ENCODE measurements around the gene MYBPC1.

The MYBPC1 gene

DNA sequence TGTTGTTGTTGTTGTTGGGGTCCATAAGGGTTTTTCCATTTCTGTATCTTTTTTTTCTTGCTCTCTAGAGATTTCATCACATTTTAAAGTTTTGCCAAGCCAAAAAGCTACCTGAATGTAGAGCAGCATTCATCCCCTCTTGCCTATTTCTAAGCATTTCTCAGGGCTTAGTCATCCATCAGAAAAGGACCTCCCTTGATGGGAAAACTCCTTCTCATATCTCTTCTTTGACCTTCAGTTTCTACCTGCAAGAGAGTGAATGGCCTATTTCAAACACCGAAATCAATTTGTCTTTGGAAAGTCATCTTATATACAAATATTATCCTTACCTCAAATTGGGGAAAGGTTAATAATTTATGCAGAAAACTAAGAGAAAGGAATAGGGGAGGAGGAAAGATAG, 4.5 kb downstream of the MYBPC1 start:
- DNase-seq (ENCODE audit: low read depth in 3 of 3) = no peak

DNA sequence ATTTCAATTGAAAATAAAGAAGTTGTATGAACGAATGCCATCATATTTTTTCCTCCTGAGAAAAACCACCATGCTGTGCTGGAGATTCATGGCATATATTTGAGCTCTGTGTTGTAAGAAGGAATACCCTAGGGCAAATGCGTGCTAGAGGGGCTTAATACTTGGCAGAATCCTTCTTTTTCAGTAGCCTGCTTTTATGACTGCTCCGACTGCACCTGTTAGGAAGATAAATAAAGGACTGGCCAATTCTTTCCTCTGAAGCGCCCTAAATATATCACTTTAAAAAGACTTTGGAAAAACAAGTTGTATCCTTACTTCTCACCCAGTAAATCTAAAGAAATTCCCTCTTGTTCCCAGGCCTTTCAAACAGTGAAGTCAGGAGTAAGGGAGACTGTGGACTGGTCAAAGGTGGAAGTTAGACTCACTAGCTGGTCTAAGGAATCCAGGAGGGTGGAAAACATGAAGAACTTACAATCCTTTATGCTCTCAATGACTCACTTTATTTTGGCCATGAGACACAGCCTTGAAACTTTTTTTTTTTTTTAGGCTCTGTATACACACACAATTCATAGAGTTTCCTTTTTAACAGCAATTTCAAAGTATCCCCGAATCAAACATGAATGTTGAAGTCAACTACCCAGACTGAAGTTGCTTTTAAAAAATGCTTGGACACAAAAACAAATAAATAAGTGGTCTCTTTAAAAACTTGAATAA, 5.2 kb downstream of the MYBPC1 start:
- no peak for DNase-seq (ENCODE audit: low read depth in 3 of 3)

DNA sequence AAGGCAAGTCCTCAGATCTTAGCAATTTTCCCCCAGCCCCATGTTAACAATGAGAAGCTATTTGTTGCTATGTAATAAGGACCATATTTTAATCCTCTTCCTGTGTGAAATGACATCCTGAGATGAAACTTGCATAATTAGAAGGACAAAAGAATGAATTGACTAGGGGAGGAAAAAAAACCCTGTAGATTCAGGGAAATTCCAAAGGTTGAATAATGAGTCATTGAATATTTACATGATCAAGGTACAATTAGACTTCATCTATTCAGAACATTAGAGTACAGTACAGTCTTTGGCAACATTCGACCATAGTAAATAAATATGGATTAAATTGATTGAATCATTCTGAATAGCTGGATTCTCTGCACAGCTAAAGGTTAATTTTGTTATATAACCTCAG, 9.4 kb downstream of the MYBPC1 start:
- no peak for DNase-seq (ENCODE audit: low read depth in 3 of 3)

DNA sequence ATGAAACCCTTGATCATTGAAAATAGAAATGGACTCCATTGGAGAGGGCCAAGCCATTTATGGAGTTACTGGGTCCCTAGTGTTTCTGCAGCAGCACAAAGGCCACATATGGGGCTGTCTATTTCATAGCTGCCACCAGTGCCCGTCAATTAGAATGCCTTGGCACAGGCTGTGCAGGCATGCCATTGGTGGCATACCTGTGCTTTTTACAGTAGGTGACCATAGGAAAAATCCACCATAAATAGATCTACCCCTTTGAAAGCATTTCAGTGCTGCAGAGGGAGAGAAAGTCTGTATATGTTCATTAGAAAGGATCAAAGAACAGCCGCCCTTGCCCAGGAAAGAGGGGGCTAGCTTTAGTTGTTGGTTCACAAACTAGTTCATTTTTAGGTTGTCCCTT, 13.1 kb downstream of the MYBPC1 start:
- no peak for DNase-seq (ENCODE audit: low read depth in 3 of 3)

DNA sequence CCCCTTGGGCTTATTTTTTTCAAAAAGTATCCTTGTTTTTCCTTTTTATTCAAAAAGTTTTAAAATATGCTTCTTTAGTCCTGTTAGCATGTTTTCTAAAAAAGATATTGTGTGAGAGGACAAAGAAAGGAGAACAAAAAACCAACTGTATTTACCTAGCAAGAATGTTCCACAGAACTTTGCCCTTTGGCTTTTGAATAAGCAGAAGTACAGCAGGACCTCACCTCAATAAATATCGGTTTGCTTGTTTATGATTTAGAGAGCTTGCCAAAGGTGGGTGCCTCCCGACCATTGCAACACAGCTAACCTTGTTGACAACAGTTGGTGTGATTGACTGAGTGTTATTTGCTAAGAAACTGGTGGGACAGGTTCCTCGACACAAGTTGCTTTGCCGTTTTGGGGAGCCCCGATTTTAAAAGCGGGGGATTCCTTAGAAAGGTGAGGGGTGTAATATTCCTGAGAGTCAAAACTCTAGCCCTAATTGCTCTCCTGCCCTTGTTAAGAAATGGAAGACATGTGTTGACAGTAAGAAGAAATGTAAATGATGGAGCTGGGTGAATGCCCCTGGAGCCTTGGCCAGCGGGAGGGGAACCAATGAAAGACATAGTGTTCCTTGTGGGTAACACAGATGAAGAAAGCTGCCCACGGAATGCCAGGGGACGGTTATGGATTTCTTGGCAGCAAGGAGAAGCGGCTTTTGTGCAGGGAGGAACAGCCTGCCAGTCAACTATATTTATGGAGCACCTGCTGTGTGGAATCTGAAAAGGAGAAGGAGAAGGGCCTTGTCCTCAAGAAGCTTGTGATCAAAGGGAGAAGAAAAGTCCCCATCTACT, 13.7 kb downstream of the MYBPC1 start:
- DNase-seq (ENCODE audit: low read depth in 3 of 3) = no peak

DNA sequence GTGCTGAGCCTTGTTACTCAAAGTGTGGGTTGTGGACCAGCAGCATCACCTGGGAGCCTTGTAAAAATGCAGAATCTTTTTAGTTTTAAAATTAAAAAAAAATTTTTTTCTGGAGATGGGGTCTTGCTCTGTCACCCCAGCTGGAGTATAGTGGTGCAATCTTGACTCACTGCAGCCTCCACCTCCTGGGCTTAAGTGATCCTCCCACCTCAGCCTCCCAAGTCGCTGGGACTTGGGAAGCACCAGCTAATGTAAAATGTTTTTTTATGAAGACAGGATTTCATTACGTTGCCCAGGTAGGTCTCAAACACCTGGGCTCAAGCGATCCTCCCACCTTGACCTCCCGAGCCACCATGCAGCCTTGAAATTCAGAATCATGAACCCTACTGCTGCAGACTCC, 14.4 kb downstream of the MYBPC1 start:
- no peak for DNase-seq (ENCODE audit: low read depth in 3 of 3)

DNA sequence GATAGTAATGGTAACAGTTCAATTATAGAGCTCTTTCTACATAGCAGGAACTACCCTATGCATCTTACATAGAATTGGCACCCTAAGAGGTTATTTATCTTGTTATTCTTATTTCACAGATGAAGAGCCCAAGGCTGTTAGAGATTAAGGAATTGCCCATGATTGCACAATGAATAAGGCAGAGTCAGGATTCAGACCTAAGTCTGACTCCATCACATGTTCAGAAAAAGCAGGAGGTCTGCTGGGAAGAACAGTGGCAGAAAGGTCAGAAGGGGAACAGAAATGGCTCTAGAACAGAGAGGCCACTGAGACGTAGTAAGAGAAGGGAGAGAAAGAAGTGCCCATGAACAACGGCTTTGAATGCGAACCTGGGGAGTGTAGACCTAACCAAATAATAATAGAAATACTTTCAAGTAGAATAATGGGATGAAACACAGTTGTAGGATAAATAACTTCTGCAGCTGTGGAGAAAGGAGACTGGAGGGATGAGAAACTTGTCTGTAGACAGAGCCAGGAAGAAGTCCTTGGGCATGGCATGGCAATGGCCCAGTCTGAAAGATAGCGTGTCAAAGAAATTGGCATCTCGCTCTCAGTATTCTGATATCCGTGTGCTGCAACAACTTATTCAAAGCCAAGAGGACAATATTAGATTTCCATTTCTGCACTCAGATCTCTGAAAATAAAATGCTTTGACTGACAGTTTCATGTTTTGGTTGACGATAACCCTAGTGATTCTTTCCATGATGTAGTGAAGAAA, 17.6 kb downstream of the MYBPC1 start:
- DNase-seq (ENCODE audit: low read depth in 3 of 3) = no peak

DNA sequence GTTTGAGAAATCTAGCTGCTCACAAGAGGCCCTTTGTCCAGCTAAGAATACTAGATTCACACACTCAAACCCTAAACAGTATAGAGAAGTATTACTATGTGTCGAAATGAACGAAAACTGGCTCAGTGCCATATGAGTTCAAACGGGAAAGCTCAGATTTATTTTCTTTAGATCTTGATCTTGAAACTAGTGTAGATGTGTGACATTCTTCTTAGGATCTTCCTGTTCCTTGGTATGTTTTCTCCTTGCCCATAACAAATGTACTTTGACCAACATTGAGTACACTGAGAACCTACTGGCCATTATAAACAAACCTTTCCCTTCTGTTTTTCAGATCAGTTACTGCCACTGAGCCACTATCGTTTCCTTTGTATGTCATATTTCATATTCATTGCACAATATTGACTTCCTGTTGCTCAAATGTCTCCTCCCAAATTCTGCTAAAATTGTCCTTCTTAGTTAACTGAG, 21.3 kb downstream of the MYBPC1 start:
- DNase-seq (ENCODE audit: low read depth in 3 of 3) = no peak

DNA sequence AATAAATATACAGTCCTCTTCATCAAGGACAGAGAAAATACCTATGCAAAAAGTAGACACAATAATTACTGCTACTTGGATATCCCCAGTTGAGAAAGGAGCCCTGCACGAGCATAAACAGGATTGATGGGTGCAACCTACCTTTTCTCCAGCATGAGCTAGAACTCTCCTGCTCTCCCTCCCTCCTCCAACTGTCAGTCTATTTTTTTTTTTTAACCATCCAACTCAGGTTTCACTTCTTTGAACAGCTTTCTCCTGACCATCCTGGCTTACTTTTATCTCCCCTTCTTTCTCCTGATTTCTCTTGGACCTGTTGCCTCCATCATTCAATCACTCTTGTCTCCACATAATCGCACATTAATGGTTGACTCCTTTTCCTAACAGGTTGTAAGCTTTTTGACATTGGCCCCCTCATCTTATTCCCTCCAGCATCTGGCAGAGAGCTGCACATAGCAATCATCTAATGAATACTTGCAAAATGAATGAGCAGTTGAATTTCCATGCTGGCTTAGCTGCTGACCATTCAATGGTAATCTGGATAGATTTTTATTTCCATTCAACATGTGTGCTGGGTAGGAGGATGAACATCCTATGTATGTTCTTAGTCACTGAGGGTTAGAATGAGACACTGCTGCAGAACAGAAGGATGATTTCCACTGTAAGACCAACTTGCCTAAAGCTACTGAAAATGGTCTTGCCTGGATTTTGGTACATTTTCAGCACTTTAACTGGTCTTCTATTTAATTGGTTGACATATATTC, 24.4 kb downstream of the MYBPC1 start:
- no peak for DNase-seq (ENCODE audit: low read depth in 3 of 3)

DNA sequence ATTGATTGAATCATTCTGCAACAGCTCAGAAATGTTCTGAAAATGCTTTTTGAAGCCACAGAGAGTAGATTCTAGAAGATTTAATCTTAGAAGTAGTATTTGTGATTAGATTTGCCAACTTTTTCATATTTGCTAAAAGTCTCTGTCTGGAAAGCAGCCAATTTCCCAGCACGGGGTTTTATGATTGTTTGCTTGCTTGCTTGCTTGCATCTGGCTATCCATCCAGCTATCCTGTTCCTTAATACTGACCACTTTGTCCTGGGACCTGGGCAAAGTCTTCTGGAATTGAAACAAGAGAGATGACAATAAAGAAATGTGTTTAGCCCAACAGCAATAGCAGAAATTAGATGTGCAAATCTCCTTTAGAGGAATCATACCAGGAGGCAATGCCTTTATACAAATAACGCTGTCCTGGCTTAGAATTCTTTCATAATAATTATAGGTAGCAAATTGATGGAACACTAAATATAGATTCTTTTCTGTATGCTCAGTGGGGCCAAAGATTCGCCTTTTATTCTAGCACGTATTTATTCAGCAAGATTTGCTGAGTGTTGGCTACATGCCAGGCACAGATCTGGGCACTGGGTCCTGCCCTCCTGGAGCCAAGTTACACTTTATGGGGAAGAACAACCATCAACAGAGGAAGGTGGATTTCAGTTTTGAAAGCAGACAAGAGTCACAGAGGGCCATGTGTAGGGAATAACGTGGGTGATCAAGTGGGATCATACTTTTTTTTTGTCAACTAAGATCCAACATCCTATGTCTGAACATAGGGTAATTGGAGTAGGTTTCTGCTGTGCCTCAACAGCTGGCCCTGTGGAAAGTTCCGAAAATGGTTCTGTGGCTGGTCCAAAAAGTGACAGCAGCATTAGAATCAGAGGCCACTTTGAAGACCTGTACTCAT, 25.3 kb downstream of the MYBPC1 start:
- DNase-seq (ENCODE audit: low read depth in 3 of 3) = no peak

DNA sequence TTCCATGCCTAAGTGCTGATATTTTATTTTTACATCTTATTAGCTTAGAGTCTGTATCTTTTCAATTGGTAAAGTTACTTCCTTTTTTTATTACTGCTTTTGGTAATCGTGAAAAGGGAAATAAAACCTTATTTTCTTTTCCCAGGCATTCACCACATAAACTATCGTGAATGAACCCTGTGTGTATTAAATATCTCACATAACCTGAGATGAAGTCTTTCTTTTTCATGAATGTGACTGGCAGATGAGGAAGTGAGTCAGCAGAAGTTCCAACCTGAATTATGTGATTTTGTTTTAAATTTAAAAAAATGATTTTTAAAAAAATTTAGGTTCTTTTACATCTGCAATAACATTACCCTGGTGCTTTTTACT, 26.0 kb downstream of the MYBPC1 start:
- no peak for DNase-seq (ENCODE audit: low read depth in 3 of 3)

DNA sequence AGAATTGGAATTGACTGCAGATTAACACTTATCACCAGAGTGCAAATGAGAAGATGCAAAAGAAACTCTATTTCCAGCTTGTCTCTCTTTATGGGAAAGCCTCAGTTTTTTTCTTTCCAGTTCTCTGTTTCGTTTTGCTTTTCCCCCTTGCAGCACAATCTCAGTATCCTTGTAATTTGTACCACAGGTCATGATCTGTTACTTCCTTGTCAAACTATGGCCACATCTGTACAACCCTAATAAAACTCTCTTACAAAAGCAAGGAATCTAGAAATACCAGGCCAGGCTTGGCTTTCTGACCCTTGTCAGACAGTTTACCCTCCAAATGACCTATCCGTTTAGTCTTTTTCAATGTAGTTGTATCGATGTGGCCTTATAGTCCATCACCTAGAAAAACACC, 33.9 kb downstream of the MYBPC1 start:
- no peak for DNase-seq (ENCODE audit: low read depth in 3 of 3)

DNA sequence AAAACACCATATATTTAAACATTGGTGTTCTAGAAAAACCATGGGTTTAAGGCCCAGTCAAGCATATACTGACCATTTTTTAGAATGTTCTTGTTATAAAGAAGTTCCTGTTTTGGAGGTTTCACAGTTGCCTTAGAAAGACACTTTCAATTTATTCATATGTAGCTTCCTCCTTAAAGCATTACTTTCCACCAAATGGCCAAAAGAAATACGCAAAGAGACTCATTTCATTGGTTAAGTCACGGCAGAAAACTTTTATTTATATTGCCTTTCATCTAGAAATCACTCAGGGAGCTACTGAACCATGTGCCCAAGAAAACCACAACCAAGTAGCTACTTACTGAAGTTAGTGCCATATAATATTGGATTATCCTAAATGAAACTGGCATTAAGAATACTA, 40.0 kb downstream of the MYBPC1 start:
- no peak for DNase-seq (ENCODE audit: low read depth in 3 of 3)

DNA sequence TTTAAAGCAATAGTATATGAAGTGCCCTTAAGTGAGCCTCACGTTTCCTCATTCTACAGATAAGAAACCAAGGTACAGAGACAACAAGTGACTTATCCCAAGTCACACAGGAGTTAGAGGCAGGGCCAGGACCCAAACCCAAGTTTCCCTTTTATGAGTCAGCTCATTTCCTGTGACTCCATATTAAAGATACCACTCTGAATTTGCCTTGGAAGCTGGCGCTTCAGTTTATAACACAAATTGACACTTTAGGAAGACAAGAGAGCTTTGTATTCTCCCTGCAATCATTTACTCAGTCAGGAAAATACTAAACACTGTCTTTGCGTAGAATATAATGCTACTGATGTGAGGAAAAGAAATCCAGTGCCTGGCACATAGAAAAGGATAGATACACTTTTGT, 43.2 kb downstream of the MYBPC1 start:
- DNase-seq (ENCODE audit: low read depth in 3 of 3) = no peak

DNA sequence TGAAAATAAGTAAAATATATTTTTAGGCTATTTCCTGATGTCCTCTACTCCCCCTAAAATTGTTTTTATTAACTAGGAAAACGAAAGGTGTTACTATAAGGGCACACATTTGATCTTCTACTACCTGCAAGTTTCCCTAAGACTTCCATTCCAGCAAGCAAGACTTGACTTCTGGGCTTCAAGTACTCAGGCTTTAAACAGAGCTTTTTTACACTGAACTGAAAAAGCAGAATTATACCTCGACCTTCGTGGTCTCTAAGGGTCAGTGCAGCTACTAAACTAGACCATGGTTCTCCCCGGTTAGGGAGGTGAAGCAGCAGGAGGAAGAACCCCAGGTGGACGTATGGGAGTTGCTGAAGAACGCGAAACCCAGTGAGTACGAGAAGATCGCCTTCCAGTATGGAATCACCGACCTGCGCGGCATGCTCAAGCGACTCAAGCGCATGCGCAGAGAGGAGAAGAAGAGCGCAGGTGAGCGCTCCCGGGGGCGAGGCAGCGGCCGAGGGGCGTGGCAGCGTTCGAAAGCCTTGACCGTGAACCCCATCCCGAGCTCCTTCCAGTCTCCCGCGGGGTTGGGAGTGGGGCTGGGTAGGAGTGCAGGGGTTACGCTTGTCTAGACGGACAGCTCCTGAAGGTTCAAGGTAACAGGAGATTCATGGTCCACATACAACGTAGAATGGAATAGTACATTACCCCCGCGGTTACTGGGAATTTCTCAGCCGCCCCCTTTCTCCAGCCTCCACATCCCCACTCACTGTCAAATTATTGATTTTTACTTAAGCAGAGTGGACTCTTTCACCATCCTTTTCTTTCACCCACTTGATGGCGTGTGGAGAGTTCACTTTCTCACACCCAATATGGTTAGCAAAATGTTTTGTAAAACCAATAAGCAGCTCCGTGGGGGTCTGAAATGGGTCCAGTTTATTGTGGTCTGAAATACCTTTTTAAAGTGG, 47.6 kb downstream of the MYBPC1 start:
- DNase-seq (ENCODE audit: low read depth in 3 of 3) = no peak

DNA sequence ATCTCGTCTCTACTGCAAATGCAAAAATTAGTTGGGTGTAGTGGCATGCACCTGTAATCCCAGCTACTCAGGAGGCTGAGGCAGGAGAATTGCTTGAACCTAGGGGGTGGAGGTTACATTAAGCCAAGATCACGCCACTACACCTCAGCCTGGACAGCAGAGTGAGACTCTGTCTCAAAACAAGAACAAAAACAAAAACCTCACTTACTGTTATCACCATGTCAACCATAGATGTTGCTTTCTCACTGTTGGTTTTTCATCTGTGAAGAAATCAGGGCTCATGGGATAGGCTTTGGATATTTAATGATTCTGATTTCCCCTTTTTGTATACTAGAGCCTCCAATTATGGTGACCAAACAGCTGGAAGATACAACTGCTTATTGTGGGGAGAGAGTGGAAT, 52.9 kb downstream of the MYBPC1 start:
- DNase-seq (ENCODE audit: low read depth in 3 of 3) = no peak

DNA sequence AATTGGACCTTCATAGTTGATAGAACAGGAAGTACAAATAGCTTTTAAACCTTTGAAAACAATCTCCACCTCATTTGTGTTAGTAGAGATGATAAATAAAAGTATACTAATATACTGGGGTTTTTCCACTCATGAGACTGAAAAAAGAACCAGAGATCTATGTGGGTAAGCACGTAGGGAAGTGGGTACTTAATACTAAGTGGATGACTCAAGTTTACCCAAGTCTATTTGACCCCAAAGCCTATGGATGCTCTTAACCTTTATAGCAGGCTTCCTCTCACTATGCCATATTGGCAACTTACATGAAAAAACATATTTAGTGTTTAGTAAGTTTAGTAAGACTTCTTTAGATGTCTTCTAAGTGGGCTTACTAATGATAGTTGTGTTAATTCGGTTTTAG, 53.4 kb downstream of the MYBPC1 start:
- DNase-seq (ENCODE audit: low read depth in 3 of 3) = no peak

DNA sequence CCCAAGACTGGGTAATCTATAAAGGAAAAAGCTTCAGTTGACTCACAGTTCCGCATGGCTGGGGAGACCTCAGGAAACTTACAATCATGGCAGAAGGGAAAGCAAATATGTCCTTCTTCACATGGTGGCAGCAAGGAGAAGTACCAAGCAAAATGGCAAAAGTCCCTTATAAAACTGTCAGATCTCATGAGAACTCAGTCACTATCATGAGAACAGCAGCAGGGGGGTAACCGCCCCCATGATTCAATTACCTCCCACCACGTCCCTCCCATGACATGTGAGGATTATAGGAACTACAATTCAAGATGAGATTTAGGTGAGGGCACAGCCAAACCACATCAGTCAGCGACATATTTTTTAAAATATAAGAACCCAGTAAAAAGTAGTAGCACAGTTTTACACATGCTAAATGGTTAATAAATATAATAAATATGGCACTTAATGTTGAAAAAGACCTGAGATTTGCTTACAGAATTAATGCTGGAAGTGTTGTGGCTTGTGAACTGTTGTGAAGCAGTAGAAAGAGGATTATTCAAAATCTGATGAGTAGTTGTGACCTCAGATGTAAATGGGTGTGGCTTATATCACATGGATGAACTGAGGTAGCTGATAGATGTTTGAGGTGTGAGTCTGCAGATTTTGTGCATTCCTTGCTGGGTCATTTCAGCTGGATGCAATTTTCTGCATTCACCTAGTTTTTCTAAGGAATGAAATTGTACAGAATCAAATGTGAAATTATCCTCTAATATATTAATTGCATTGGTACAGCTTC, 55.8 kb downstream of the MYBPC1 start:
- no peak for DNase-seq (ENCODE audit: low read depth in 3 of 3)

DNA sequence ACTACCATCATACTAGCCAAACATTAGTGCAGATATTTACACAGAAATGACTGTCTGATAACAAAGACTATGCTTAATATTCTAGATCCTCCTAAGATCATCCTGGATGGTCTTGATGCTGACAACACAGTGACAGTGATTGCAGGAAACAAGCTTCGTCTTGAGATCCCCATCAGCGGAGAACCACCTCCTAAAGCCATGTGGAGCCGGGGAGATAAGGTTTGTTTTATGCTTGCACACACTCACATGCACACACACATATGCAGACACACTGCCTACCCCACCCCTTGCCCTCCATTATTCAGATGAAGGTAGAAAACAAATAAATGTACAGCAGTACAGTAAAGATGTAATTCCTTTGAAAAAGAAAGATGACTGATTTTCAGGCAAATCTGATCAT, 58.3 kb downstream of the MYBPC1 start:
- no peak for DNase-seq (ENCODE audit: low read depth in 3 of 3)
